PC-9 (cell line): ENCODE data around the gene TRPV3. TPM values are rescaled to one million over a fixed set of nuclear protein-coding genes. Genes with fewer than 3 reads are reported as not detected.

Experiments
- BruUV-seq: library from RNA; stranded (reverse); fragments of 400-500 nt; replicated peaks from 2 replicates; lab custom pipeline; 2021; lab: Mats Ljungman, UMichigan
- CTCF ChIA-PET: fragments of 300-600 bp; sonication (Branson Sonifier 250); formaldehyde crosslinking; loops from one replicate; lab custom pipeline; 2022; ENCODE audit warnings: antibody characterized with exemption; lab: Charles Lee
- POLR2A ChIA-PET: fragments of 300-600 bp; sonication (Branson Sonifier 250); formaldehyde crosslinking; loops from one replicate; lab custom pipeline; 2022; ENCODE audit warnings: antibody characterized with exemption; ENCODE audit not compliant: unreplicated experiment; lab: Charles Lee
- DNase-seq, 2 experiments: peaks; one replicate each; pipeline versions ENCODE4 v3.0.0 to v3.0.0-alpha.2; 2015 to 2022; ENCODE audit warnings: mixed read lengths in 1 of 2
- H2AFZ ChIP-seq: fragments of 200-600 bp; sonication (generic); 2 replicates; pipeline ENCODE4 v1.8.1; 2017; ENCODE audit warnings: antibody characterized with exemption
- H3F3A ChIP-seq: fragments of 200-600 bp; sonication (generic); 2 replicates; pipeline ENCODE4 v1.8.1; 2017; ENCODE audit warnings: antibody characterized with exemption, mild to moderate bottlenecking, low read depth; ENCODE audit not compliant: insufficient read depth
- H3K27ac ChIP-seq: fragments of 200-600 bp; sonication (generic); 2 replicates; pipeline ENCODE4 v1.6.1; 2016; ENCODE audit warnings: mixed run types
- H3K27me3 ChIP-seq: fragments of 200-600 bp; sonication (generic); 2 replicates; pipeline ENCODE4 v1.6.1; 2016; ENCODE audit warnings: low read depth, mixed run types; ENCODE audit not compliant: insufficient read depth
- H3K36me3 ChIP-seq: fragments of 200-600 bp; sonication (generic); 2 replicates; pipeline ENCODE4 v1.6.1; 2016; ENCODE audit warnings: low read depth, mixed run types
- H3K4me1 ChIP-seq: fragments of 200-600 bp; sonication (generic); replicated peaks from 2 replicates; pipeline ENCODE4 v1.6.1; 2016; ENCODE audit warnings: mixed run types; ENCODE audit not compliant: insufficient read depth
- H3K4me2 ChIP-seq: fragments of 200-600 bp; sonication (generic); 2 replicates; pipeline ENCODE4 v1.6.1; 2017; ENCODE audit warnings: mixed run types
- H3K4me3 ChIP-seq: fragments of 200-600 bp; sonication (generic); 2 replicates; pipeline ENCODE4 v1.6.1; 2016; ENCODE audit warnings: mixed run types
- H3K79me2 ChIP-seq: fragments of 200-600 bp; sonication (generic); 2 replicates; pipeline ENCODE4 v1.6.1; 2017; ENCODE audit warnings: low read depth, mixed run types
- H3K9me2 ChIP-seq: fragments of 200-600 bp; sonication (generic); 2 replicates; pipeline ENCODE4 v1.8.1; 2017; ENCODE audit warnings: mild to moderate bottlenecking; ENCODE audit not compliant: insufficient read depth
- H3K9me3 ChIP-seq: fragments of 200-600 bp; sonication (generic); 2 replicates; pipeline ENCODE4 v1.8.1; 2016; ENCODE audit warnings: low read depth; ENCODE audit not compliant: insufficient read depth
- H4K20me1 ChIP-seq: fragments of 200-600 bp; sonication (generic); 2 replicates; pipeline ENCODE4 v1.8.1; 2017; ENCODE audit not compliant: insufficient read depth
- CTCF ChIP-seq: fragments of 200-600 bp; sonication (generic); conservative IDR thresholded peaks from 2 replicates; pipeline ENCODE4 v1.6.1; 2017; ENCODE audit warnings: mixed run types, antibody characterized with exemption, mild to moderate bottlenecking, moderate library complexity
- EZH2 ChIP-seq: fragments of 200-600 bp; sonication (generic); IDR thresholded peaks from 2 replicates; pipeline ENCODE4 v1.8.0; 2017; ENCODE audit warnings: antibody characterized with exemption, low read depth
- intact Hi-C: fragments of 100-400 bp; cut with micrococcal nuclease; formaldehyde crosslinking; loops from one replicate; pipeline ENCODE4 v1.10.0; 2022; ENCODE audit not compliant: unreplicated experiment
- total RNA-seq: library from RNA; stranded (reverse); gene quantifications from 2 replicates; pipeline ENCODE4 v1.2.3, GENCODE V29; 2021

TRPV3 gene
- total RNA-seq, 1 experiment from 2014 or later: 1.9 TPM

GRCh38 chr17:3593384-3593783 is 35.8 kb upstream of the TRPV3 start:
- H3K9me3 ChIP-seq: no peaks in the 10 kb centered on the region
- no peak for DNase-seq
- H3K27me3 ChIP-seq: no peaks in the 10 kb centered on the region
- ChIA-PET POLR2A (interaction anchor here (0.7 kb wide), 1 partner anchor 35 kb away, joined by 4 read pairs; no protein-coding TSS in a partner anchor), CTCF (no interaction called here)
- H4K20me1 ChIP-seq: no peaks in the 10 kb centered on the region
- no peaks in the 10 kb centered on the region for H3F3A ChIP-seq
- no TSS peak for BruUV-seq
- no peaks in the 10 kb centered on the region for H3K36me3 ChIP-seq
- no peak overlapping the region for H3K4me2 ChIP-seq
- H3K4me3 ChIP-seq: no peak overlapping the region
- no peaks in the 10 kb centered on the region for H3K9me2 ChIP-seq
- intact Hi-C loops: no loop called here
- H3K79me2 ChIP-seq: no peaks in the 10 kb centered on the region
- no peaks in the 10 kb centered on the region for H3K4me1 ChIP-seq
- TF ChIP-seq CTCF (no peak), EZH2 (no peak)
- no peak overlapping the region for H3K27ac ChIP-seq
- no peak overlapping the region for H2AFZ ChIP-seq

GRCh38 chr17:3592216-3592860 is 34.7 kb upstream of the TRPV3 start:
- CTCF ChIA-PET: no interaction called here
- no peaks in the 10 kb centered on the region for H3K79me2 ChIP-seq
- no peaks in the 10 kb centered on the region for H3K9me3 ChIP-seq
- no peak overlapping the region for H3K27ac ChIP-seq
- no peak for DNase-seq
- H3K4me3 ChIP-seq: no peak overlapping the region
- H3K4me1 ChIP-seq: no peaks in the 10 kb centered on the region
- TF ChIP-seq CTCF (no peak), EZH2 (no peak)
- intact Hi-C loops: no loop called here
- no peak overlapping the region for H2AFZ ChIP-seq
- no peaks in the 10 kb centered on the region for H3K9me2 ChIP-seq
- BruUV-seq: no TSS peak
- no peaks in the 10 kb centered on the region for H3K27me3 ChIP-seq
- POLR2A ChIA-PET: no interaction called here
- no peaks in the 10 kb centered on the region for H3F3A ChIP-seq
- no peaks in the 10 kb centered on the region for H4K20me1 ChIP-seq
- H3K4me2 ChIP-seq: no peak overlapping the region
- H3K36me3 ChIP-seq: no peaks in the 10 kb centered on the region

GRCh38 chr17:3590768-3591167 is 33.2 kb upstream of the TRPV3 start:
- peaks cover 4% of the 10 kb centered on the region; the same call in 1 of the 2 replicates for H3K36me3 ChIP-seq
- no peak overlapping the region for H3K27ac ChIP-seq
- H3K4me2 ChIP-seq: no peak overlapping the region
- H2AFZ ChIP-seq: no peak overlapping the region
- H3K79me2 ChIP-seq: no peaks in the 10 kb centered on the region
- intact Hi-C loops: no loop called here
- H4K20me1 ChIP-seq: no peaks in the 10 kb centered on the region
- H3K4me3 ChIP-seq: no peak overlapping the region
- TF ChIP-seq CTCF (no peak), EZH2 (no peak)
- BruUV-seq: no TSS peak
- no peaks in the 10 kb centered on the region for H3K4me1 ChIP-seq
- no peaks in the 10 kb centered on the region for H3K27me3 ChIP-seq
- ChIA-PET CTCF (no interaction called here), POLR2A (no interaction called here)
- H3F3A ChIP-seq: no peaks in the 10 kb centered on the region
- H3K9me3 ChIP-seq: no peaks in the 10 kb centered on the region
- H3K9me2 ChIP-seq: no peaks in the 10 kb centered on the region
- DNase-seq: no peak
